HUDEP-2 (cell line): ENCODE results near the gene CNN1.
A peak's percentile ranks its signal among the peaks of the same experiment; 100 is the strongest.
"Not testable (repeated sequence)": the region's sequence is repeated elsewhere in the genome, so short reads cannot be mapped to it uniquely, and the experiment has no call there.

Experiments used
- DNase-seq, 76 experiments: peaks; one replicate each; lab custom pipeline; 2025; ENCODE audit not compliant: unreplicated experiment in 76 of 76; lab: John Stamatoyannopoulos, UW

CNN1 gene

DNA sequence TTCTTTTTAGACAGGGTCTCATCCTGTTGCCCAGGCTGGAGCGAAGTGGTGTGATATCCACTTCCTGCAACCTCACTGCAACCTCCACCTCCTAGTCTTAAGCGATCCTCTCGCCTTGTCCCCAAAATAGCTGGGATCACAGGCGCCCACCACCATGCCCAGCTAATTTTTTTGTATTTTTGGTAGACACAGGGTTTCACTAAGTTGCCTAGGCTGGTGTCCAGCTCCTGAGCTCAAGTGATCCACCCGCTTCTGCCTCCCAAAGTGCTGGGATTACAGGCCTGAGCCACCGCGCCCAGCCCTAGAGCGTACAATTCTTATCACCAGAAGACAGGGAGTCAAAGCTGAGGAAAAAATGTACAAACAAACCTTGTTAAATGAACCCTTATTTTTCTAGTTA, 24.9 kb downstream of the CNN1 start:
- peak in 71 of 76 experiments; percentile 18 to 84 (median 69) for DNase-seq

DNA sequence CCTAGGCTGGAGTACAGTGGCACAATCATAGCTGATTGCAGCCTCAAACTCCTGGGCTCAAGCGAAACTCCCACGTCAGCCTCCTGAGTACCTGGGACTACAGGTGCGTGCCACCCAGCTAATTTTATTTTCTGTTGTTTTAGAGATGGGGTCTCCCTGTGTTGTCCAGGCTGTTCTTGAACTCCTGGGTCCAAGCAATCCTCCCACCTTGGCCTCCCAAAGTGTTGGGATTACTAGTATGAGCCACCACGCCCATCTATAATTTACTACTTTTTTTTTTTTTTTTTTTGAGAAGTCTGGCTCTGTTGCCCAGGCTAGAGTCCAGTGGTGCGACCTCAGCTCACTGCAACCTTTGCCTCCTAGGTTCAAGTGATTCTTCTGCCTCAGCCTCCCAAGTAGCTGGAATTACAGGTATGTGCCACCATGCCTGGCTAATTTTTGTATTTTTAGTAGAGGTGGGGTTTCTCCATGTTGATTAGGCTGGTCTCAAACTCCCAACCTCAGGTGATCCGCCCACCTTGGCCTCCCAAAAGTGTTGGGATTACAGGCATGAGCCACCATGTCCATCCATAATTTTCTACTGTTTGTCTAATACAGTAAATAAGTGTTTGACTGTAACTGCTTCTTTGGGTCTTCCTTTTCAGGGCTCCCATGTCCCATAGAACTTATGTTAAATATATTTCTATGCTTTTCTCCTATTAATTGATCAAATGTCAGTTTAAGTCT, 25.6 kb downstream of the CNN1 start:
- peak in 6 of 76 experiments; percentile 11 to 53 (median 37) for DNase-seq

DNA sequence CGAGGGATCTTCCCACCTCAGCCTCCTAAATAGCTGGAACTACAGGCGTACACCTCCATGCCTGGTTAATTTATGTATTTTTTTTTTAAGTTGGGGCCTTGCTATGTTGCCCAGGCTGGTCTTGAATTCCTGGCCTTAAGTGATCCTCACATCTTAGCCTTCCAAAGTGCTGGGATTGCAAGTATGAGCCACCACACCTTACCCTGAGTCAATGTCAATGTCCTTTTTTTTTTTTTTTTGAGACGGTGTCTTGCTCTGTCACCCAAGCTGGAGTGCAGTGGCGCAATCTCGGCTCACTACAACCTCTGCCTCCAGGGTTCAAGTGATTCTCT, 27.0 kb downstream of the CNN1 start:
- DNase-seq, result peak in 1 of 76 experiments; percentile 25

DNA sequence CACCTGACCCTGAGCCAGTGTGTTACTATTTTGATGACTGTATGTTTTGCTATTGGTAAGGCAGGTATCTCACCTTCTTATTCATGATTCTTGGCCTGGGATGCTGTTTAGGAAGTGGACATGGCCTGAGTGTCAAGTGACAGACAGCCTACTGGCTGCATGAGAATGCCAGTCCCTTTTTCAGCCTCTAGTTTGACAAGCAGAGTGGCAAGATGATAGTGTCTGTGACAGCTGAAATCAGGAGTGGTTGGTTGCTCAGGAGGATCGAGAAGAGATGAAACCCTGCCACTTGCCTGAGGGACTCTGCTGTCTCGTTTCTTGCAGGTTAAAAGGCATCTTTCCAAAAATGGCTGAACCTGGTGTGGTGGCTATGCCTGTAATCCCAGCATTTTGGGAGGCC, 27.5 kb downstream of the CNN1 start:
- peak in 9 of 76 experiments; percentile 18 to 34 (median 24) for DNase-seq

DNA sequence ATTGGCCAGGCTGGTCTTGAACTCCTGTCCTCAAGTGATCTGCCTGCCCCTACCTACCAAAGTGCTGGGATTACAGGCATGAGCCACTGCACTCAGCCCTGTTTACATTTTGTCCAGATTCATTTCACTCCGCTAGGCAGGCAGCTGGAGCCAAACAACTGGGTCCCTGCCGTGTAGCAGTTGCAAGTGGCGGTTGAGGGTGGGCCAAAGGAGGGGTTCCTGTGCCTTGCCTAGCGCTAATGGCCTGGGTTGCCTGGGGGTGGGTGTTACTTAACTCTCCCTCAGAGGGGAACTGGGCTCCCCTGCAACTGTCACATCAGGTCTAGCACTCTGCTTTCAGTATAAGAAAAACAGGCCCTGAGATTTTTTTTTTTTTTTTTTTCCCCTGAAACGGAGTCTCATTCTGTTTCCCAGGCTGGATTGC, 31.4 kb downstream of the CNN1 start:
- DNase-seq, result no peak

DNA sequence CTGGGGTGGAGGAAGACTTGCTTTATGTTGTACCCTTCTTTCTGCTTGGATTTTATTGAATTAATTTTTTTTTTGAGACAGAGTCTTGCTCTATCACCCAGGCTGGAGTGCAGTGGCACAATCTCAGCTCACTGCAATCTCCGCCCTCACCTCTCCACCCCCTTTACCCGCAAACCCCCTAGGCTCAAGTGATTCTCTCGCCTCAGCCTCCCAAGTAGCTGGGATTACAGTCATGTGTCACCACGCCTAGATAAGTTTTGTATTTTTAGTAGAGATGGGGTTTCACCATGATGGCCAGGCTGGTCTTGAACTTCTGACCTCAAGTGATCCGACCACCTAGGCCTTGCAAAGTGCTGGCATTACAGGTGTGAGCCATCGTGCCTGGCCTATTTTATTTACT, 34.7 kb downstream of the CNN1 start:
- not testable (repeated sequence) for DNase-seq

DNA sequence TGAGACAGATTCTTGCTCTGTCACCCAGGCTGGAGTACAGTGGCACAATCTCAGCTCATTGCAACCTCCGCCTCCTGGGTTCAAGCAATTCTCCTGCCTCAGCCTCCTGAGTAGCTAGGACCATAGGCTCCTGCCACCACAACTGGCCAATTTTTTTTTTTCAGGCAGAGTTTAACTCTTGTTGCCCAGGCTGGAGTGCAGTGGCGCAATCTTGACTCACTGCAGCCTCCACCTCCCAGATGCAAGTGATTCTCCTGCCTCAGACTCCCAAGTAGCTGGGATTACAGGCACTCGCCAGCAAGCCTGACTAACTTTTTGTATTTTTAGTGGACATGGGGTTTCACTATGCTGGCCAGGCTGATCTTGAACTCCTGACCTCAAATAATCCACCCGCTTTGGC, 35.1 kb downstream of the CNN1 start:
- DNase-seq, result not testable (repeated sequence)

DNA sequence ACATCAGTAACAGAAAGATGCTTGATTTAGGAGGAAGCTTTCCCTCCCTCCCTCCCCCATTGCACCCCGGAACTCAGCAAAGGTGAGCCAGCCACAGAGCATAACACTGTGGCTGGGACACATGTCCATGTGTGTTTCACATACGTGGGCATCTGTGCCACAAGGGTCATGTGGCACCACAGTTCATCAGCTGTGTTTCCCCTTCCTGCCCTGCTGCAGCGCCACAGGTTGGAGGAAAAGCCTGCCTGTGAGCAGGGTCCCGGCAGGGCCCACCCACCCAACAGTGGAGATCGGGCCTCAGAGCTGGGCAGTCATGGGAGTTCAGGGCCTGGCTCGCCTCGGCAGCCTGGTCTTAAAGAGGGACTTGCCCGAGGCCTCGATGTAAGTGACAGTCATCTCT, 36.0 kb downstream of the CNN1 start:
- no peak for DNase-seq

DNA sequence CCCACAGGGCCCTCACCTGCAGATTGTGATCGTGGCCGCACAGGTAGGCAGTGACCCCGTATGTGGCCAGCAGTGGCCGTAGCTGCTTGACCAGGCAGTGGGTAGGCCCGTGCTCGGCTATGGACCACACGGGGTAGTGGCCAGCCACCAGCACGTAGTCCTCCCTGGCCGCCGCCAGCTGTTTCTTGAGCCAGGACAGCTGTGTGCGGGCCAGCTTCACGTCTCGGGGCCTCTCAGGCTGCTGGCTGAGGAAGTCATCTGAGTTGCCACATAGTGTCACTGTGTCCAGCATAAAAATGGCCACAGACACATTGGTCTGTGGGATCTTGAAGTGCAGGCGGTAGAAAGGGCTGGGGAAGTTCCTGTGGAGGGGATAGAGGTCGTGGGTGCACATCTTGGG, 37.6 kb downstream of the CNN1 start:
- DNase-seq, result no peak

DNA sequence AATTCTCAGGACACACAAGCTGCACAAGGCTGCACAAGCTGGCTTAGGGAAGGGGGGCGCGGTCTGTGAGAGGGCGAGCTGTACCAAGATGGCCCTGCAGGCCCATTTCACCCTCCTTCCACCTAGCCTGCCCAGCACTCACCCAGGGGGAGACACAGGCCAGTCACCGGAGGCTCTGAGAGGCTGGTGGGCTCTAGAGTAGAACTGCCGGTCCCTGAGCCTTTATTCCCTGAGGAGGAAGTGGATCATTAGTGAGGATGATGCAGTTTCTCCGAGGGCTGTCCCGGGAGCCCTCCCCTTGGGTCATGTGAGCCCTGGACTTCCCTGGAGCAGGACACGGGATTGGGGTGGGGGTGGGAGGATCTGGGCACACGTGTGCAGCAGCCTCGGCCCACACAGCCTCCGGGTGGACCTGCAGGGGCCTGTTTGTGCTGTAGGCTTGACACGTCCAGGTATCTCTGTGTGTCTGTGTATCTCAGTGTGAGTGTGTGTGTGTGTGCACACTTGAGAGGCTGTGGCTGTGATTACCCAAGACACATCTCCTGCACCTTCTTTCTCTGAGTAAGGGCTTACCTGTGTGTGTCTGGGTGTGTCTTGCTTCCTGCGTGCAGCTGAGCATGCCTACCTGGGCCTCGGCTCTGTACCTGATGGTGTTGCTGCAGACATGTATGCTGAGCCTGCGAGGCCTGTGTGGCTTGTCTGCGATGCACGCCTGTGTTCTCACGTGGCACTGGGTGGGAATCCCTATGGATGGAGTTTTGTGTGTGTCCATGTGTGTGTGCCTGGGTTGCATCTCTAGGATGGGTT, 39.0 kb downstream of the CNN1 start, which contains the start of gene ACP5:
Gene ACP5, minus strand, starts transcription at position 195 of the 807 bp plus-strand sequence. CDS start 328 bp downstream, outside the sequence.
- DNase-seq, result no peak

DNA sequence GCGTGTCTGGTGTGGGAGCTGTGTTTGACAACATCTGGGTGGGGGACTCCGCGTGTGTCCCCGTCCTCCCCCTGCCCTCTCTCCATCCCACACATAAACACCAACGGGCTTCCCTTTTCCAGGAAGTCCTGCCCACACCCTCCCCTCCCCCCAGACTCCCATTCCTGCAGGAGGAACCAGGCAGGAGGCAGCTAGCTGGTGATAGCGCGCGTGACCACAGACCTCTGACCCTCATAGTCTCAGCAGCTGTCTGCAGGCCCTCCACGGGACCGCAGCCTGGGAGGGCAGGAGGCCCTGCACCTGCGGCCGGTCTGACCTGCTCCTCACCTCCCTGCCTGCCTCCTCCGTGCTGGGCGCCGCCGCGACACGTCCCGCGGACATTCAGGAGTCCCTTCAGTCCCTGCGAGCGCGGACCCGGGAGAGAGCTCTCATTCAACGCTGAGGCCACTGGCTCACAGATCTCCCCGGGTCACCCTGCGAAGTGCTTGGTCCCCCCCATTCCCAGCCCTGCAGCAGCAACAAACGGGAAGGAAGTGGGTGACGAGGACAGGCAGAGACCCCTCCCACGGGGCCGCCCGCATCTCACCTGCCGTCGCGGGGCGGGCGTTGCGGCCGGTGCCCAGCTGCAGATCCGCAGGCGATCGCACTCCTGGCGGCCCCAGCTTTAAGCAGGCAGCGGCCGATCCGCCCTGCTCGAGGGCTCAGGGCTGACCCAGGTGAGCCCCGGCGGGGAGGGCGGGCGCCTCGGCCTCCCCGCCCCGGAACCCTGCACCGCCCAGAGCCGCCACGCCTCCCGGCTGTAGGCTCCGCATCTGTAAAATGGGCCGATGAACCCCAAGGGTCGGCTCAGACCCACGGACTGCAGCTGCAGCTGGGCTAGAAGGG, 39.8 kb downstream of the CNN1 start:
- peak in 6 of 76 experiments; percentile 13 to 49 (median 23) for DNase-seq

DNA sequence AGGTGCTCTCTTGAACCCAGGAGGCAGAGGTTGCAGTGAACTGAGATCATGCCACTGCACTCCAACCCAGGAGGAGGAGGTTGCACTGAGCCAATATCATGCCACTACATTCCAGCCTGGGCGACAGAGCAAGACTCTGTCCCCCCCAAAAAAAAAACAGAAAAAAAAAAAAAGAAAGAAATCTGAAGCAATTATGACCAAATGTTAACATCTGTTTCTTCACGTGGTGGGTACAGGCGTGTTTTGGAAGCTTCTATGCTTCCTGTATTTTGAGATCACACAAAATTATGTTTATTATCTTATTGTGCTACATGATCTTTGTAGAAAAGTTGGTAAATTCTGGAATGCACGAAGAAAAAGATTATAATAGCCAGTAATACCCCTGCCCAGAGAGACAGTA, 41.5 kb downstream of the CNN1 start:
- no peak for DNase-seq

DNA sequence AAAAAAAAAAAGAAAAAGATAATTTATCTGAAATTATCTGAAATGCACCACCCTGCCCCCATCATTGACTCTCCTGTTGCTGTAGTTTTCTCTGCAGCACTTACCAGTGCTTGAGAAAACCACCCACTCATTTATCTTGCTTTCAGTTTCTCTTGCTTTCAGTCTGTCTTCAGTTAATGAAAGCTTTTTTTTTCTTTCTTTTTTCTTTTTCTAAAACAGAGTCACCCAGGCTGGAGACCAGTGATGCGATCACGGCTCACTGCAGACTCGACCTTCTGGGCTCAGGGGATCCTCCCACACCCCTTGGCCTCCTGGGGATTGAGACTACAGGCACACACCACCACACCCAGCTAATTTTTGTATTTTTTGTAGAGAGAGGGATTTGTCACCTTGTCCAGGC, 43.1 kb downstream of the CNN1 start:
- peak in 65 of 76 experiments; percentile 18 to 90 (median 60) for DNase-seq

DNA sequence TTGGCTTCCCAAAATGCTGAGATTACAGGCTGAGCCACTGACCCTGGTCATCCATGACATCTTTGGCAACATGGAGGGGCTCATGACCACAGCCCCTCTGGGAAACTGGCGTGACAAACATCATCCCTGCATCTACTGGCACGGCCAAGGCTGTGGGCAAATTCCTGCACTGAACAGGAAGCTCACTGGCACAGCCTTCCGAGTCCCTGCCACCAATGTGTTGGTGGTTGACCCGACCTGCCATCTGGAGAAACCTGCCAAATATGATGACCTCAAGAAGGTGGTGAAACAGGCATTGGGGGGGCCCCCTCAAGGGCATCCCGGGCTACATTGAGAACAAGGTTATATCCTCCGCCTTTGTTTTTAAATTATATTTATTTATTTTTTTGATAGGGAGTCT, 47.7 kb downstream of the CNN1 start:
- DNase-seq, result no peak

DNA sequence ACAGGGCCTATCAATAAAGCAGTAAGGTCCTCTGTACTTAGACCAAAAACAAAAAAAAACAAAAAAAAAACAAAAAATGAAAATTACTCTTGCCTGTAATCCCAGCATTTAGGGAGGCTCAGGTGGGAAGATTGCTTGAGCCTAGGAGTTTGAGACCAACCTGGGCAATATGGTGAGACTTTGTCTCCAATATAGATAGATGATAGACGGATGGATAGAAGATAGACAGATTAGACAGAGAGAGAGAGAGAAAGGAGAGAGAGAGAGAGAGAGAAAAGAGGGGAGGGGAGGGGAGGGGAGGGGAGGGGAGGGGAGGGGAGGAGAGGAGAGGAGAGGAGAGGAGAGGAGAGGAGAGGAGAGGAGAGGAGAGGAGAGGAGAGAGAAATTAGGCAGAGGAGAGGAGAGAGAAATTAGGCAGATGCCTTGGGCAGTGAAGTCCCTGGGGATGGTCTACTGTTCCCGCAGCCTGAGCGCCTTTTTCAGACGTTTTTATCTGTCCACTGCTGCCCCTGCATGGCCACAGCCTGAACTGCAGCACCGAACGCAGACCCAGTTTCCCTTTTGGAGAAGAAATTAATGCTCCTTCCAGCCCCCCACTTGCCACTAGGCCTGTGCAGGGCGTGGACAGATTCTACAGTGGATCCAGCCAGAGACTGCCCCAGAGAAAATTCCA, 48.8 kb downstream of the CNN1 start:
- DNase-seq, result peak in 73 of 76 experiments; percentile 19 to 97 (median 76)

DNA sequence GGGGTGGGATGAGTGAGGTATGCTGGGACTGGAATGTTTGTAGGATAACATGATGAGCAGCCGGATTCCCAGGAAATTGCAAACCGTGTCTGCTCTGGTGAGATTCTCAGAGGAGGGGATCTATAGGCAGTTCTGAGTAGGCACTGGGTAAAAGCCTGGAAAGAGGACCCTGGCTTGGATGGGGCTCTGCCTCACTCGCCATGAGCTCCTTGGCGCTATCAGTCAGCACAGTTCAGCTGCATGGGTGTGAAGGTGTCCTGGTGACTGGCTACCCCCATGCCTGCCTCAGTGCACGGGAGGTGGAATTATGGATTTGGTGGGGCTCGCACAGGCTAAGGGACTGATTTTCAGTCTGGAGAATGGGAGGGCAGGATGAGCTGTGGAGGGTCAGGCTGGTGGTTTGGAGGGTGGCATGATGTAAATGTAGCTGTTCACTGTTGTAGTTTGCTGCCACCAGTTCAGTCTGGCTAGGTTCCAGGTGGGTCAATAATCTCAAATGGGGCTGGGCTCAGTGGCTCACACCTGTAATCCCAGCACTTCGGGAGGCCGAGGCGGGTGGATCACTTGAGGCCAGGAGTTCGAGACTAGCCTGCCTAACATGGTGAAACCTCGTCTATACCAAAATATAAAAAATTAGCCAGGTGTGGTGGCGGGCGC, 49.5 kb downstream of the CNN1 start:
- peak in 6 of 76 experiments; percentile 21 to 97 (median 38) for DNase-seq

DNA sequence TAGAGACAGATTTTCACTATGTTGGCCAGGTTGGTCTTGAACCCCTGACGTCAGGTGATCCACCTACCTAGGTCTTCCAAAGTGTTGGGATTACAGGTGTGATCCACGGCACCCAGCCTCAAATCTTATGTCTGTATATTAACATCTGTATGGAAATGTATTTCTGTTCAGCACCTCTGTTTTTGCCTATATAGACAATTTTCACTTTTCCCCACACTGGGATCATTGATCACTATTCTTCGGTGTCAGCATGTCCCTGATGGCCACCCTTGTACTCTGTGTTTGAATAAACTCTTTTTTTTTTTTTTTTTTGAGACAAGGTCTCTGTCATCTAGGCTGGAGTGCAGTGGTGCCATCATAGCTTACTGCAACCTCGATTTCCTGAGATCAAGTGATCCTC, 55.4 kb downstream of the CNN1 start:
- no peak for DNase-seq

DNA sequence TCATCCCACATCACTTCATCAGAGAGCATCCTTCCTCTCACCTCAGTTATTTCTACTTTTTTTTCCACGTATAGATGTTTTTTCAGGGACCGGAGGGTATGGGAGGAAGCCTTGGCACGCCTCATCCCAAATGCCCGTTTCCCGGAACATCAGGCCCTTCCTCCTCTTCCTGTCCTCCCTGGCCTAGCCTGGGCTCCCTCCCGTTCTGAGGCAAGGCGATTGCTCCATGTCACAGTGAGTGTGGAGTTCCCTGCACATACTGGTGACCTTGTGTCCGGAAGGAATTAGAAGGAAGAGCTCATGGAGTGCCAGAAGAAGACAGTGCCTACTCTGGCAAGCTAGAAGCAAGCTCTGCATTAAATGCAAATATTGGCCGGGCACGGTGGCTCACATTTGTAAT, 57.5 kb downstream of the CNN1 start:
- no peak for DNase-seq

DNA sequence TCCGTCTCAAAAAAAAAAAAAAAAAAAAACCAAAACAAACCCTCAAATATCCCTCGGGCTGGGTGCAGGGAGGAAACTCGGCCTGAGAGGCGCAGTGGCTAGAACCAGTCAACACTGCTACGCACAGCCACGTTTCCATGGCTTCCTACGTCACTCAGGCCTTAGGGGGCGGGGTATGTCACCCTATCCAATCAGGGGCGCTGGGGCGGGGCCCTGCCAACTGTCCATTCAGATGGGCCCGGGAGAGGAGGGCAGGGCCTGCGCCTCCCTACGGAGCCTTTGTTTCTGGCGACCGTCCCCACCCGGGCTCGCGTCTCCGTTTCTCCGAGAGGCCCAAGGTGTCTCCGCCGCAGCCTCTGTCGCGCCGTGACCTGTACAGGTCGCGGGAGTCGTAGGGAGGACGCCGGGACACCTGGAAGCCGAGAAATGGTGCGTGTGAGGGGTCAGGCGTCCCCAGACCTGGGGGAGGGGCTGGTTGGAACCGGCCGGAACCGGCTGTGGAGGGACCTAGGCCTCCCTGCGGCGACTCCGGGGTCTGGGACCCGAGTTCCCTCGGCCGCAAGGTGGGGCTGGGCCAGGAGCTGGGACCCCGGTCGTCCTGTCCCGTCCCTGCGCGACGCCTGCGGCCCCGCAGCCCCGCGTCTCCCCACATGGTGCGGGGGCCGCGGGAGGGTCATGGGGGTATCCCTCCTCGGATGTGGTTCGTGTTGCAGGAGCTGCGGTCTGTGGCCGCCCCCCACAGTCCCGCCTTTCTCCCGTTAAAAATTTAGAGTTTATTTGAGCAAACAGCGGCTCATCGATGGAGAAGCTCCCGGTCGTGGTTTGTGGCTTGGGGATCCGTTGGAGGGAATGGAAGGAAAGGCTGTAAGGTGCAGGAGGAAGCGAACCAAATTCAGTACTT, 58.8 kb downstream of the CNN1 start, which contains the start of gene ZNF627:
Gene ZNF627, plus strand, starts transcription at position 282 of the 901 bp plus-strand sequence. Its CDS starts 145 bp downstream, at position 427.
- DNase-seq, result peak in 75 of 76 experiments; percentile 74 to 100 (median 99)
